ENCODE results near the gene FAAP24. TPM values are rescaled to one million over a fixed set of nuclear protein-coding genes. Genes with fewer than 3 reads are reported as not detected.
"Not testable (repeated sequence)": the region's sequence is repeated elsewhere in the genome, so short reads cannot be mapped to it uniquely, and the experiment has no call there.

The FAAP24 gene
- total RNA-seq, 1 donor from 2014 or later = 1.6 TPM

DNA sequence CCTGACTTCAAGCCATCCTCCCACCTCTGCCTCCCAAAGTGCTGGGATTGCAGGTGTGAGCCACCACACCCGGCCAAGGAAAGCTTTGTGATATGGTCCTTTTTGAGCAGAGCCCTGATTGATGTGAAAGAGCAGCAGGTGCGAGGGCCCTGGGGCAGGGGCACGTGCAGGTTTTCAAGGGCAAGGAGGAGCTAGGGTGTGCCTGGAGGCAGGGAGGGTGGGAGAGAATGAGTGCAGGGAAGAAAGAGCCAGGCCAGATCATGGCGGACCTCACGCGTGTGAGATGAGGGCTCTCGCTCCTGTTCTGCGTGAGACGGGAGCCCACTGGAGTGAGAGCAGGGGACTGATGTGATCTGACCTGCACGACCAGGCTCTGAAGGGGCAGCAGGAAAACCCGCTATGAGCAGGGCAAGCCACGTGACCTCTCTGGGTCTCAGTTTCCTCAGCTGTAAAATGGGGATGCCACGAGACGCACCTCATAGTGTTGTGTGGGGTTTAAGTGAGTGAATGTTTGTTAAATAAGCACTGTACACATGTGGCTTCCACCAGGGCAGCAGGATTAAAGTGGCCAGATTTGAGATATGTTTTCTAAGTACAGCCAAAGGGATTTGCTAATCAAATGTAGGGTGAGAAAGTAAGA is 25.8 kb downstream of the FAAP24 start:
- DNase-seq (ENCODE audit: low spot score in 2 of 2) (no peak), FAIRE-seq (no peak)

DNA sequence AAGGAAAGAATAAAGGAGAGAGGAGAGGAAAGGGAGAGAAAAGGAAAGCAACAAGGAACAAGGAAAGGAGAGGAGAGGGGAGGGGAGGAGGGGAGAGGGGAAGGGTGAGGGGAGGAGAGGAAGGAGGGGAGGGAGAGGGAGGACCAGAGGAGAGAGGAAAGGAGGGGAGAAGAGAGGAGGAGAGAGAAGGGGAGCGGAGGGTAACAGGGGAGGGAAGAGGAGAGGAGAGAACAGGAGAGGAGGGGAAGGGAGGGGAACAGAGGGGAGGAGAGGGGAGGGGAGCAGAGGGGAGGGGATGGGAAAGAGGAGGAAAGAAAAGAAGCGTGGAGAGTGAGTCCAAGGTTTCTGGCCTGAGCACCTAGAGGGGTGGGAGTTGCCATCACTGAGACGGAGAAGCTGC is 26.7 kb downstream of the FAAP24 start:
- DNase-seq (ENCODE audit: low spot score in 2 of 2) (no peak), FAIRE-seq (no peak)

DNA sequence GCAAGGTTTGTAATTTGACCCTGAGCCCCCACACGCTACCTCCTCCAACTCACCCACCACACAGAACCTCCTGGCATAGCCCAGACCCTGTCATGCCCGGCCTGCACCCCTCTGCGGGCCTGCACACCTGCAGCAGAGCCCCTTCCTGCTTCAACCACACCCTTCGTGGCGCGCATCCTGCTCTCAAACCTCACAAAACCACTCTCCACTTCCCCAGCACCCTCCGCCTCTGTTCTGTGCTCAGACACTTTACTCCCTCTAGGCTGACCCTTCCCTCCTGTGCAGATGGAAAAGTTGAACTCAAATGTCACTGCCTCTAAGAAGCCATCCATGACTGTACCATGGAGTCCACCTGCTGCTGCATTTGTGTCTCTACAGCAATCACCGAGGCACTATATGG is 28.5 kb downstream of the FAAP24 start:
- no peak for FAIRE-seq
- DNase-seq (ENCODE audit: low spot score in 2 of 2) = no peak

DNA sequence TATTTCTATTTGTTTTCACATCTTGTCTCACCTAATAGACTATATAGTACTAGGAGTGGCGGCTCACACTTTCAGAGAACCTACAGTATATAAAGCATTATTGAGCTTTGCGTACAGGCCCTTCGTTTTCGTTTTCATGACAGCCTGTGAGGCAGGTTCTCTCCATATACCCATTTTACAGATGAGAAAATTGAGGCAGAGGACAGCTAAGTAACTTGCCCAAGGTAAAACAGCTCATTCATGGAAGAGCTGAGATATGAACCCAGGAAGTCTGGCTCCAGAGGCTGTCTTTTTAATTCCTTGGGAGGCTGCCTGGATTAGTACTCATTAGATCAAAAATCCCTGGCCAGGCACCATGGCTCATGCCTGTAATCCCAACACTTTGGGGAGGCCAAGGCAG is 28.9 kb downstream of the FAAP24 start:
- no peak for FAIRE-seq
- no peak for DNase-seq (ENCODE audit: low spot score in 2 of 2)

GRCh38 chr19:33002126-33002865 is 30.3 kb downstream of the FAAP24 start:
- FAIRE-seq; DNase-seq (ENCODE audit: low spot score in 2 of 2): not testable (repeated sequence)

GRCh38 chr19:33003424-33004024 is 31.5 kb downstream of the FAAP24 start:
- DNase-seq (ENCODE audit: low spot score in 2 of 2); FAIRE-seq: not testable (repeated sequence)

DNA sequence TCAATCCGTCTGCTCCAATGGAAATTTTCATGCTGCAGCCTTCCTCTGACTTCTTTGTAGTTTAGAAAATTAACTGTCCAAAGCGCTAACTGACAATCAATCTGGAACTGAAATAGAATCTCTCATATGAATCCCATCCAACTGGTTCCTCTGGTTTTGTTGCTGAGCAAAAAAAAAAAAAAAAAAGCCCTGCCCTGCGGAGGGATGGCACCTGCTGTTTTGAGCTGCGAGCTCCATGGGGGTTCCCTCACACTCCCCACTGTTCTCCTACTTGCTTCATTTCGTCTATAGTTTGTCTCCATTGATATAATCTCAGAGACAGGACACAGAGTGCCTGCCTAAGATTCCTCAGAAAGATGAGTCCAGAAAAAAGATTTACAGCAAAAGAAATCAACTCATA is 33.4 kb downstream of the FAAP24 start:
- FAIRE-seq (no peak), DNase-seq (ENCODE audit: low spot score in 2 of 2) (no peak)

DNA sequence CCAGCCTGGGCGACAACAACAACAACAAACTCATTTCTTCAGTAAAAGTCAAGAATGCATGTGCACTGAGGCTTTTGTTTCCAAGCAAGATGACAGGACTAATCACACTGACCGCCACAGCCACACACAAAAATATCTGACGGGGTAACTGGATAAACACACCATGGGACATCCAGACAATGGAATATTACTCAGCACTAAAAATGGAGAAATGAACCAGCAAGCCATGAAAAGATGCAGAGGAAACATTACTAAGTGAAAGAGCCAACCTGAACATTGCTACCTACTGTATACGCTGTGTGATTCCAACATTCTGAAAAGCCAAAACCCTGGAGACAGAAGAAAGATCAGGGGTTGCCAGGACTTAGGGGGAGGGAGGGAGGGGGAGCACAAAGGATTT is 36.7 kb downstream of the FAAP24 start:
- no peak for FAIRE-seq
- DNase-seq (ENCODE audit: low spot score in 2 of 2) = no peak

DNA sequence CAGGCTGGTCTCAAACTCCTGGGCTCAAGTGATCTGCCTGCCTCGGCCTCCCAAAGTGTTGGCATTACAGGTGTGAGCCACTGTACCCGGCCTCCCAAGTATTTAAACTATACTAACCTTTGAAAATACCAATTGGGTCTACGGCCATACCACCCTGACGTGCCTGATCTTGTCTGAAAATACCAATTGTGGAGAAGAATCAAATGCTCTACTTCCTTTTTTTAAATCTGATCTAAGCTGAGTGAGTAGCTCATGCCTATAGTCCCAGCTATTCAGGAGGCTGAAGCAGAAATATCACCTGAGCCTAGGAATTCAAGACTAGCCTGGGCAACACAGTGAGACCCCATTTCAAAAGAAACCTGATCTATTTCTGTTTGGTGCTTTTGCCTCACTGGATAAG is 38.8 kb downstream of the FAAP24 start:
- DNase-seq (ENCODE audit: low spot score in 2 of 2); FAIRE-seq: not testable (repeated sequence)

GRCh38 chr19:33022472-33023116 is 50.6 kb downstream of the FAAP24 start:
- FAIRE-seq (no peak), DNase-seq (ENCODE audit: low spot score in 2 of 2) (no peak)

GRCh38 chr19:33024398-33024797 is 52.4 kb downstream of the FAAP24 start:
- DNase-seq (ENCODE audit: low spot score in 2 of 2) (no peak), FAIRE-seq (no peak)

GRCh38 chr19:33025468-33026238 is 53.6 kb downstream of the FAAP24 start:
- not testable (repeated sequence) for DNase-seq (ENCODE audit: low spot score in 2 of 2); FAIRE-seq

DNA sequence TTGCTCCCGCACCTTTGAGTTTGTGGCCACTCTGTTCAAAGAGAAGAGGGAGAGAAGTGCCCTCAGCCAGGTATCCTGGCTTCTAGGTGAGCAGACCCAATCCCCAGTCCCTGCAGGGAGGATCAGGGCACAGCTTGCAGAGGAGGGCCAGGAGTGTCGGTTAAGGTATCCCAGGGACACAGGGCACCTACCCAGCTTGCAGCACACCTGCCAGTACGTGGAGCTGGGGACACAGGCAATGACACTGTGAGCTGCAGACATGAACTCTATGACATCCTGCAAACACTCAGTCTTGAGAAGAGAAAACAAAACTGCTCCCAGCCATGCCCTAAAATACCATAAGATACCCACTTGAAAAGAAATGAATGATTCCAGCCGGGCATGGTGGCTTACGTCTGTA is 54.6 kb downstream of the FAAP24 start:
- not testable (repeated sequence) for DNase-seq (ENCODE audit: low spot score in 2 of 2); FAIRE-seq

Other genes starting within 250 kb of the FAAP24 start
- 1.6 TPM for gene SLC7A9, start 102.5 kb upstream of the FAAP24 start, total RNA-seq
- gene CEP89, start 284 bp upstream of the FAAP24 start, total RNA-seq = 24.9 TPM
- gene RHPN2, start 92.6 kb downstream of the FAAP24 start, total RNA-seq = 1.6 TPM
- gene GPATCH1, start 108.9 kb downstream of the FAAP24 start, total RNA-seq = 15.5 TPM
- not detected for gene WDR88, start 159.9 kb downstream of the FAAP24 start, total RNA-seq
- gene LRP3, start 222.1 kb downstream of the FAAP24 start, total RNA-seq = 93.8 TPM